ENCODE data around the gene WDR88. TPM values are rescaled to one million over a fixed set of nuclear protein-coding genes. Genes with fewer than 3 reads are reported as not detected.
"Not testable (repeated sequence)": the region's sequence is repeated elsewhere in the genome, so short reads cannot be mapped to it uniquely, and the experiment has no call there.

The WDR88 gene
- total RNA-seq, 2 donors from 2014 or later: not detected

GRCh38 chr19:33202546-33203507 lies 70.9 kb downstream of the WDR88 start:
- DNase-seq (ENCODE audit: low spot score) (no peak), ATAC-seq (no peak)
- H3K9me3 Mint-ChIP-seq: no peaks in the 10 kb centered on the region
- no peaks in the 10 kb centered on the region for H3K36me3 Mint-ChIP-seq
- no peak overlapping the region for H3K4me3 Mint-ChIP-seq
- no peaks in the 10 kb centered on the region for H3K4me1 Mint-ChIP-seq (ENCODE audit: low read depth in 2 of 2)
- H3K27me3 Mint-ChIP-seq: no peaks in the 10 kb centered on the region
- no peak overlapping the region for H3K27ac Mint-ChIP-seq

DNA sequence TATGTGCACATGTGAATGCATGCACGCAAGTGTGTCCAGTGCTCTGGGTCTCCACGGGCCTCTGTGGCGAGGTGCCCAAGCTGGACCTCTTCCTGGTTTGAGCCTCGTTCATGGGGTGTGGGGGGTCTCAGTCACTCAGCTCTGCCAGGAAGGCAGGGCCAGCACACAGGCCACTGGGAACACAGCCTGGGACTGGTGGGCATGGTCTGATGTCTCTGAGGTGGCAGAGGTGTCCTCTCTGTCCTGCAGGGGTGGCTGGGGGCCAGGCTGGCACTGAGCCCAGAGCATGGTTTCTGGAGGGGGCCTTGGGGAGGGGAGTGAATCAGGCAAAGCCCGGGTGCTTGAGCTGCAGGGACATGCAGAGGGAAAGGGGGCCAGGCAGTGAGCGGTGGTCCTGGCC lies 71.6 kb downstream of the WDR88 start:
- Mint-ChIP-seq H3K4me1 (ENCODE audit: low read depth in 2 of 2) (no peaks in the 10 kb centered on the region), H3K36me3 (no peaks in the 10 kb centered on the region), H3K4me3 (no peak overlapping the region), H3K27me3 (no peaks in the 10 kb centered on the region), H3K27ac (no peak overlapping the region), H3K9me3 (no peaks in the 10 kb centered on the region)
- ATAC-seq (no peak), DNase-seq (ENCODE audit: low spot score) (no peak)

DNA sequence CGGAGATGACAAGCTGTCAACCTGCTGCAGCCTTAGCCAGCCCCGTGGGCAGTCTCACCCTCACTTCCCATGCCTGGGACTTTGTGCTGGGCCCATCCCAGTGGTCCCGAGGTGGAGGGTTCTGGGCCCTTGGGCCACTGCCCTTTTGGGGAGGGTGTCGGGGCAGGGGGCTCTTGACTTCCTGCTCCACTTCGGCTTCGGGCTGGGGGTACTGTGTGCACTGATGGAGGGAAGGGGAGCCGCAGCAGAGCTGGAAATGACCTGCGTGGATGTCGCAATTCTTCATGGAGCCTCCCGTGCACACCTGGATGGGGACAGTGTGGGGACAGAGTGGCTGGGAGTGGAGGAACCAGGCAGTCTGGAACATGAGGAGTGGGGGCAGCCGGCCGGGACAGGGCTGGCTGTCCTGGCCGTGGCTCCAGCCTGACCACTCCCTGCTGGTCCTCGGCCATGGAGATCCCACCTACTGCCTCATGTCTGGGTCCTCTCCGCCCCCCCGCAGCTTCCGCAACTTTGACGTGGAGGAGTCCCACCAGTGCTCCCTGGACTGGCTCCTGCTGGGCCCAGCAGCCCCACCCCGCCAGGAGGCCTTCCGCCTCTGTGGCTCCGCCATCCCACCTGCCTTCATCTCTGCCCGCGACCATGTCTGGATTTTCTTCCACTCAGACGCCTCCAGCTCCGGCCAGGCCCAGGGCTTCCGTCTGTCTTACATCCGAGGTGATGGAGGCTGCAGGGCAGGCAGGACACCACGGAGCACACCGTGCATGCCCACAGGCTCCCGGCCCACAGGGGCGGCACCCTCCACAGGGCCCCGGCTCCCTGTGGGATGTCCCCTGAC lies 72.4 kb downstream of the WDR88 start:
- no peak overlapping the region for H3K27ac Mint-ChIP-seq
- H3K27me3 Mint-ChIP-seq: no peaks in the 10 kb centered on the region
- H3K36me3 Mint-ChIP-seq: no peaks in the 10 kb centered on the region
- H3K4me3 Mint-ChIP-seq: no peak overlapping the region
- DNase-seq (ENCODE audit: low spot score): no peak
- no peaks in the 10 kb centered on the region for H3K9me3 Mint-ChIP-seq
- no peaks in the 10 kb centered on the region for H3K4me1 Mint-ChIP-seq (ENCODE audit: low read depth in 2 of 2)
- ATAC-seq: no peak

GRCh38 chr19:33205110-33205509 lies 73.2 kb downstream of the WDR88 start:
- no peaks in the 10 kb centered on the region for H3K4me1 Mint-ChIP-seq (ENCODE audit: low read depth in 2 of 2)
- H3K9me3 Mint-ChIP-seq: no peaks in the 10 kb centered on the region
- no peak for ATAC-seq
- H3K4me3 Mint-ChIP-seq: no peak overlapping the region
- no peak for DNase-seq (ENCODE audit: low spot score)
- no peak overlapping the region for H3K27ac Mint-ChIP-seq
- H3K36me3 Mint-ChIP-seq: no peaks in the 10 kb centered on the region
- H3K27me3 Mint-ChIP-seq: no peaks in the 10 kb centered on the region

DNA sequence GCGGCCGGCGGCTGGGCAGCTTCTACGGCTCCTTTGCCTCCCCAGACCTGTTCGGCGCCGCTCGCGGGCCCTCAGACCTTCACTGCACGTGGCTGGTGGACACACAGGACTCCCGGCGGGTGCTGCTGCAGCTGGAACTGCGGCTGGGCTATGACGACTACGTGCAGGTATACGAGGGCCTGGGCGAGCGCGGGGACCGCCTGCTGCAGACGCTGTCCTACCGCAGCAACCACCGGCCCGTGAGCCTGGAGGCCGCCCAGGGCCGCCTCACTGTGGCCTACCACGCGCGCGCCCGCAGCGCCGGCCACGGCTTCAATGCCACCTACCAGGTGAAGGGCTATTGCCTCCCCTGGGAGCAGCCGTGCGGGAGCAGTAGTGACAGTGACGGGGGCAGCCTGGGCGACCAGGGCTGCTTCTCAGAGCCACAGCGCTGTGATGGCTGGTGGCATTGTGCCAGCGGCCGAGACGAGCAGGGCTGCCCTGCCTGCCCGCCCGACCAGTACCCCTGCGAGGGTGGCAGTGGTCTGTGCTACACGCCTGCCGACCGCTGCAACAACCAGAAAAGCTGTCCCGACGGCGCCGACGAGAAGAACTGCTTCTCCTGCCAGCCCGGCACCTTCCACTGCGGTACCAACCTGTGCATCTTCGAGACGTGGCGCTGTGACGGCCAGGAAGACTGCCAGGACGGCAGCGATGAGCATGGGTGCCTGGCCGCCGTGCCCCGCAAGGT lies 73.8 kb downstream of the WDR88 start:
- no peak for DNase-seq (ENCODE audit: low spot score)
- H3K9me3 Mint-ChIP-seq: no peaks in the 10 kb centered on the region
- no peaks in the 10 kb centered on the region for H3K36me3 Mint-ChIP-seq
- no peak overlapping the region for H3K4me3 Mint-ChIP-seq
- no peaks in the 10 kb centered on the region for H3K4me1 Mint-ChIP-seq (ENCODE audit: low read depth in 2 of 2)
- no peak for ATAC-seq
- H3K27ac Mint-ChIP-seq: no peak overlapping the region
- no peaks in the 10 kb centered on the region for H3K27me3 Mint-ChIP-seq

DNA sequence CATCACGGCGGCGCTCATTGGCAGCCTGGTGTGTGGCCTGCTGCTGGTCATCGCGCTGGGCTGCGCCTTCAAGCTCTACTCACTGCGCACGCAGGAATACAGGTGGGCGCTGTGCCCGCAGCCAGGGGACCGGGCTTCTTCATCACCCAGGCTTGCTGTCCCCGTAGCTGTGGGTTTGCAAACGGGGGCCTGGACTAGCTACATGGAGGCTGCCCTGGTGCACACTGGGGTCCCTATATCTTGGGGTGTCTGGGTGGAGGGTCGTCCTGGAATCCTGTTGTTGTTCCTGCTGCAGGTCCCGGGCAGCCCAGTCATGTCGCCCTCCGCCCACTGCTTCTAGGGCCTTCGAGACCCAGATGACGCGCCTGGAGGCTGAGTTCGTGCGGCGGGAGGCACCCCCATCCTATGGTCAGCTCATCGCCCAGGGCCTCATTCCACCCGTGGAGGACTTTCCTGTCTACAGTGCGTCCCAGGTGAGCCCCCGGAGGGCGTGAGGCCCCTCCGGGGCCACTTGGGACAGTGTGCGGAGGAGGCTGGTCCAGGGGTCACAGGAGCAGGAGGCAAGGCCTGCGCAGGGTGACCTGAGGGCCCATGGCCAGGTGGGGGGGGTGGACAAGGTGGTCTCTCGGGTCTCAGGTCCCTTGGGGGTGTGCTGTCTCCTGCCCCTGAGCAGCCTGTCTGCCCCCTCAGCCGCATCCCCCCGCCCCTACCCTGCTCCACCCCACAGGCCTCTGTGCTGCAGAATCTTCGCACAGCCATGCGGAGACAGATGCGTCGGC lies 74.5 kb downstream of the WDR88 start:
- Mint-ChIP-seq H3K4me3 (no peak overlapping the region), H3K9me3 (no peaks in the 10 kb centered on the region), H3K4me1 (ENCODE audit: low read depth in 2 of 2) (no peaks in the 10 kb centered on the region), H3K27ac (no peak overlapping the region), H3K27me3 (no peaks in the 10 kb centered on the region), H3K36me3 (no peaks in the 10 kb centered on the region)
- ATAC-seq: no peak
- DNase-seq (ENCODE audit: low spot score): no peak

GRCh38 chr19:33207040-33207620 lies 75.2 kb downstream of the WDR88 start:
- DNase-seq (ENCODE audit: low spot score) (no peak), ATAC-seq (no peak)
- Mint-ChIP-seq H3K27ac (no peak overlapping the region), H3K4me1 (ENCODE audit: low read depth in 2 of 2) (no peaks in the 10 kb centered on the region), H3K4me3 (no peak overlapping the region), H3K27me3 (no peaks in the 10 kb centered on the region), H3K9me3 (no peaks in the 10 kb centered on the region), H3K36me3 (no peaks in the 10 kb centered on the region)

DNA sequence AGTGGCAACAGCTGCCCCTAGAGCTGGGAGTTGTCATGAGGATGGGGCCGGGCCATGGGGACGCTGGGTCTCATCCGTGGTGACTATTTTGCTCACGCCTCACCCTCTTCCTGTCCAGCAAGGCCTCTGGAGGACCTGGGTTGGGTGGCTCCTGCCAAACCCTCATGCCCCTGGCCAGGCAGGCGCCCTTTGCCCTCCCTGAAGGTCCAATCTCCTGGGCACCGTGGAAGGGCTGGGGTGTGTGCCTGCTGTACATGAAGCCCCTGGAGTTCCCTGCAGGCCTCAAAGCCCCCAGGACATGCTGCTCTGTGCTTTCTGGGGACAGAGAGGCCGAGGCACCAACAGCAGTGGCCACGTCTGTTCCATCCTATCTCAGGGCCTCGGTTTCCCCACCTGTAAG lies 76.0 kb downstream of the WDR88 start:
- DNase-seq (ENCODE audit: low spot score) (no peak), ATAC-seq (no peak)
- no peaks in the 10 kb centered on the region for H3K9me3 Mint-ChIP-seq
- H3K36me3 Mint-ChIP-seq: no peaks in the 10 kb centered on the region
- no peak overlapping the region for H3K27ac Mint-ChIP-seq
- no peaks in the 10 kb centered on the region for H3K27me3 Mint-ChIP-seq
- no peak overlapping the region for H3K4me3 Mint-ChIP-seq
- H3K4me1 Mint-ChIP-seq (ENCODE audit: low read depth in 2 of 2): no peaks in the 10 kb centered on the region

- ATAC-seq (no peak), DNase-seq (ENCODE audit: low spot score) (no peak)
- H3K4me3 Mint-ChIP-seq: no peak overlapping the region
- H3K27me3 Mint-ChIP-seq: no peaks in the 10 kb centered on the region
- no peaks in the 10 kb centered on the region for H3K4me1 Mint-ChIP-seq (ENCODE audit: low read depth in 2 of 2)
- H3K9me3 Mint-ChIP-seq: no peaks in the 10 kb centered on the region
- no peaks in the 10 kb centered on the region for H3K36me3 Mint-ChIP-seq
- no peak overlapping the region for H3K27ac Mint-ChIP-seq
These were observed 76.5 kb downstream of the WDR88 start for GRCh38 chr19:33208371-33208895.

GRCh38 chr19:33208904-33209849 lies 77.3 kb downstream of the WDR88 start:
- Mint-ChIP-seq H3K4me1 (ENCODE audit: low read depth in 2 of 2) (no peaks in the 10 kb centered on the region), H3K36me3 (no peaks in the 10 kb centered on the region), H3K27ac (no peak overlapping the region), H3K4me3 (no peak overlapping the region), H3K27me3 (no peaks in the 10 kb centered on the region), H3K9me3 (no peaks in the 10 kb centered on the region)
- ATAC-seq (no peak), DNase-seq (ENCODE audit: low spot score) (no peak)

- not testable (repeated sequence) for H3K36me3 Mint-ChIP-seq; H3K9me3 Mint-ChIP-seq; DNase-seq (ENCODE audit: low spot score); H3K4me3 Mint-ChIP-seq; H3K27me3 Mint-ChIP-seq; ATAC-seq; H3K4me1 Mint-ChIP-seq (ENCODE audit: low read depth in 2 of 2); H3K27ac Mint-ChIP-seq
These were observed 77.9 kb downstream of the WDR88 start for GRCh38 chr19:33209850-33210230.
